ENCODE results near the gene GDPD2. TPM values are rescaled to one million over a fixed set of nuclear protein-coding genes. Genes with fewer than 3 reads are reported as not detected.
A peak's percentile ranks its signal among the peaks of the same experiment; 100 is the strongest.

The GDPD2 gene
- total RNA-seq, 2 experiments from 2014 or later, result 0.26 TPM; not detected in 1

- H3K4me1 Mint-ChIP-seq, result peaks cover 5% of the 10 kb centered on the region
- DNase-seq (no peak), ATAC-seq (peak; percentile 65)
- H3K9me3 Mint-ChIP-seq (ENCODE audit: low read depth), result no peaks in the 10 kb centered on the region
- peak overlapping the region; percentile 59 for H3K4me3 Mint-ChIP-seq
- H3K27ac Mint-ChIP-seq, result no peak overlapping the region
- peaks cover 41% of the 10 kb centered on the region for H3K27me3 Mint-ChIP-seq
- CTCF ChIA-PET, result no interaction called here
- no peaks in the 10 kb centered on the region for H3K36me3 Mint-ChIP-seq
These were observed 22.0 kb downstream of the GDPD2 start for GRCh38 chrX:70444946-70445656.

GRCh38 chrX:70445951-70446350 lies 22.8 kb downstream of the GDPD2 start:
- Mint-ChIP-seq H3K4me3 (no peak overlapping the region), H3K9me3 (ENCODE audit: low read depth) (no peaks in the 10 kb centered on the region), H3K36me3 (no peaks in the 10 kb centered on the region), H3K27ac (no peak overlapping the region), H3K4me1 (peaks cover 3% of the 10 kb centered on the region), H3K27me3 (peaks cover 35% of the 10 kb centered on the region)
- no peak for DNase-seq
- CTCF ChIA-PET, result no interaction called here
- ATAC-seq, result no peak

- H3K9me3 Mint-ChIP-seq (ENCODE audit: low read depth), result no peaks in the 10 kb centered on the region
- DNase-seq, result no peak
- no peaks in the 10 kb centered on the region for H3K36me3 Mint-ChIP-seq
- peaks cover 7% of the 10 kb centered on the region for H3K4me1 Mint-ChIP-seq
- no peak overlapping the region for H3K27ac Mint-ChIP-seq
- CTCF ChIA-PET, result no interaction called here
- H3K4me3 Mint-ChIP-seq, result no peak overlapping the region
- no peak for ATAC-seq
- peaks cover 30% of the 10 kb centered on the region for H3K27me3 Mint-ChIP-seq
These were observed 23.6 kb downstream of the GDPD2 start for GRCh38 chrX:70446380-70447350.

- DNase-seq, result no peak
- H3K4me3 Mint-ChIP-seq, result no peak overlapping the region
- CTCF ChIA-PET, result interaction anchor here (4.9 kb wide), 1 partner anchor 15 kb away, joined by 26 read pairs; no protein-coding TSS in a partner anchor
- peaks cover 28% of the 10 kb centered on the region for H3K4me1 Mint-ChIP-seq
- H3K27ac Mint-ChIP-seq, result no peak overlapping the region
- H3K36me3 Mint-ChIP-seq, result no peaks in the 10 kb centered on the region
- no peaks in the 10 kb centered on the region for H3K9me3 Mint-ChIP-seq (ENCODE audit: low read depth)
- no peak for ATAC-seq
- H3K27me3 Mint-ChIP-seq, result peaks cover 7% of the 10 kb centered on the region
These were observed 26.4 kb downstream of the GDPD2 start for GRCh38 chrX:70449457-70449966.

GRCh38 chrX:70452143-70452733 lies 29.1 kb downstream of the GDPD2 start:
- DNase-seq (peak; percentile 77), ATAC-seq (peak; percentile 47)
- H3K36me3 Mint-ChIP-seq, result peaks cover 13% of the 10 kb centered on the region
- H3K4me1 Mint-ChIP-seq, result peaks cover 41% of the 10 kb centered on the region
- CTCF ChIA-PET, result interaction anchor here (0.6 to 4.9 kb wide), 9 partner anchors 9 to 306 kb away, joined by 3 to 26 read pairs (median 3); no protein-coding TSS in a partner anchor
- no peaks in the 10 kb centered on the region for H3K27me3 Mint-ChIP-seq
- no peaks in the 10 kb centered on the region for H3K9me3 Mint-ChIP-seq (ENCODE audit: low read depth)
- H3K4me3 Mint-ChIP-seq, result peak overlapping the region; percentile 82
- H3K27ac Mint-ChIP-seq, result peak overlapping the region; percentile 91

- H3K27ac Mint-ChIP-seq, result peak overlapping the region; percentile 91
- H3K4me1 Mint-ChIP-seq, result peaks cover 41% of the 10 kb centered on the region
- no peak for ATAC-seq
- CTCF ChIA-PET, result interaction anchor here (1.6 to 4.9 kb wide), 3 partner anchors 14 to 100 kb away, joined by 6 to 26 read pairs (median 22); no protein-coding TSS in a partner anchor
- H3K27me3 Mint-ChIP-seq, result no peaks in the 10 kb centered on the region
- H3K36me3 Mint-ChIP-seq, result peaks cover 13% of the 10 kb centered on the region
- peak overlapping the region; percentile 82 for H3K4me3 Mint-ChIP-seq
- H3K9me3 Mint-ChIP-seq (ENCODE audit: low read depth), result no peaks in the 10 kb centered on the region
- DNase-seq, result no peak
These were observed 30.0 kb downstream of the GDPD2 start for GRCh38 chrX:70453024-70453618.

- Mint-ChIP-seq H3K9me3 (ENCODE audit: low read depth) (no peaks in the 10 kb centered on the region), H3K27ac (peak overlapping the region; percentile 91), H3K4me3 (peak overlapping the region; percentile 83), H3K36me3 (peaks cover 21% of the 10 kb centered on the region), H3K4me1 (peaks cover 44% of the 10 kb centered on the region), H3K27me3 (no peaks in the 10 kb centered on the region)
- DNase-seq, result peak; percentile 89
- ATAC-seq, result peak; percentile 74
- CTCF ChIA-PET, result interaction anchor here (0.6 to 3.8 kb wide), 4 partner anchors 16 to 321 kb away, joined by 3 to 11 read pairs (median 4); partner anchors contain the start of gene IGBP1
These were observed 31.6 kb downstream of the GDPD2 start for GRCh38 chrX:70454441-70455365.

- peak; percentile 1 for ATAC-seq
These were observed 32.5 kb downstream of the GDPD2 start for GRCh38 chrX:70455366-70456202.

GRCh38 chrX:70456256-70456655 lies 33.1 kb downstream of the GDPD2 start:
- Mint-ChIP-seq H3K27ac (peak overlapping the region; percentile 89), H3K4me3 (peak overlapping the region; percentile 83), H3K9me3 (ENCODE audit: low read depth) (no peaks in the 10 kb centered on the region), H3K36me3 (peaks cover 31% of the 10 kb centered on the region), H3K27me3 (no peaks in the 10 kb centered on the region), H3K4me1 (peaks cover 46% of the 10 kb centered on the region)
- no peak for DNase-seq
- no peak for ATAC-seq
- CTCF ChIA-PET, result interaction anchor here (1.1 to 3.8 kb wide), 5 partner anchors 17 to 323 kb away, joined by 3 to 11 read pairs (median 4); partner anchors contain the start of gene IGBP1

More at GRCh38 chrX:70455366-70456202, 32.5 kb downstream of the GDPD2 start:
- Mint-ChIP-seq H3K4me3 (peak overlapping the region; percentile 83), H3K4me1 (peaks cover 45% of the 10 kb centered on the region), H3K9me3 (ENCODE audit: low read depth) (no peaks in the 10 kb centered on the region), H3K27ac (peak overlapping the region; percentile 89), H3K27me3 (no peaks in the 10 kb centered on the region), H3K36me3 (peaks cover 27% of the 10 kb centered on the region)
- DNase-seq, result no peak
- CTCF ChIA-PET, result interaction anchor here (0.6 to 3.8 kb wide), 6 partner anchors 16 to 322 kb away, joined by 3 to 11 read pairs (median 4); partner anchors contain the start of gene IGBP1

- ATAC-seq (no peak), DNase-seq (no peak)
- Mint-ChIP-seq H3K9me3 (ENCODE audit: low read depth) (no peaks in the 10 kb centered on the region), H3K36me3 (peaks cover 35% of the 10 kb centered on the region), H3K27me3 (no peaks in the 10 kb centered on the region), H3K4me1 (peaks cover 20% of the 10 kb centered on the region), H3K27ac (no peak overlapping the region), H3K4me3 (no peak overlapping the region)
- CTCF ChIA-PET, result no interaction called here
These were observed 37.9 kb downstream of the GDPD2 start for GRCh38 chrX:70461026-70461425.

- Mint-ChIP-seq H3K27me3 (no peaks in the 10 kb centered on the region), H3K4me1 (peaks cover 7% of the 10 kb centered on the region), H3K9me3 (ENCODE audit: low read depth) (no peaks in the 10 kb centered on the region), H3K27ac (no peak overlapping the region), H3K4me3 (no peak overlapping the region), H3K36me3 (peaks cover 32% of the 10 kb centered on the region)
- CTCF ChIA-PET, result no interaction called here
- ATAC-seq (no peak), DNase-seq (no peak)
These were observed 40.9 kb downstream of the GDPD2 start for GRCh38 chrX:70464051-70464450.
